IMR-90 (cell line): Measurements from ENCODE around the gene SULT1E1. TPM values are rescaled to one million over a fixed set of nuclear protein-coding genes. Genes with fewer than 3 reads are reported as not detected.

Experiments used
- ATAC-seq: fragments of 200-7000 bp; cut with Tn5 transposase; 2 replicates; pipeline ENCODE4 v1.9.1; 2020; ENCODE audit warnings: low read depth, mild to moderate bottlenecking, moderate library complexity
- BruUV-seq: library from RNA; stranded (reverse); fragments of 400-500 nt; replicated peaks from 2 replicates; lab custom pipeline; 2021; lab: Mats Ljungman, UMichigan
- CTCF ChIA-PET: fragments of 300-600 bp; formaldehyde crosslinking; extraction: SDS; loops from one replicate; lab custom pipeline; 2021; ENCODE audit warnings: antibody characterized with exemption; lab: Yijun Ruan, JAX
- POLR2A ChIA-PET: fragments of 300-600 bp; sonication (Branson Sonifier 250); formaldehyde crosslinking; loops from one replicate; lab custom pipeline; 2022; ENCODE audit warnings: antibody characterized with exemption; ENCODE audit not compliant: unreplicated experiment; lab: Charles Lee
- DNase-seq: peaks from one replicate; pipeline ENCODE4 v3.0.0; 2013
- H2AFZ ChIP-seq: replicated peaks from 2 replicates; pipeline ENCODE3; 2013; ENCODE audit warnings: low read length, mild to moderate bottlenecking; ENCODE audit not compliant: poor library complexity
- H2AK5ac ChIP-seq: 2 replicates; pipeline ENCODE4 v1.6.1; 2013; ENCODE audit warnings: low read depth, low read length, inconsistent platforms
- H2AK9ac ChIP-seq: replicated peaks from 2 replicates; pipeline ENCODE3; 2013; ENCODE audit warnings: mild to moderate bottlenecking, low read depth, low read length, moderate library complexity; ENCODE audit not compliant: poor library complexity
- H2BK120ac ChIP-seq: 2 replicates; pipeline ENCODE4 v1.6.1; 2013; ENCODE audit warnings: low read depth, low read length, inconsistent platforms
- H2BK15ac ChIP-seq: 3 replicates; pipeline ENCODE4 v1.6.1; 2013; ENCODE audit warnings: low read depth, low read length, inconsistent platforms
- H2BK20ac ChIP-seq: 2 replicates; pipeline ENCODE4 v1.6.1; 2013; ENCODE audit warnings: low read depth, mild to moderate bottlenecking, inconsistent platforms, low read length, moderate library complexity
- H2BK5ac ChIP-seq: 2 replicates; pipeline ENCODE4 v1.6.1; 2013; ENCODE audit warnings: mild to moderate bottlenecking, low read depth, low read length, inconsistent platforms; ENCODE audit not compliant: poor library complexity, severe bottlenecking
- H3K14ac ChIP-seq: replicated peaks from 2 replicates; pipeline ENCODE4 v1.6.1; 2013; ENCODE audit warnings: low read depth, low read length, inconsistent platforms
- H3K18ac ChIP-seq: 2 replicates; pipeline ENCODE4 v1.6.1; 2013; ENCODE audit warnings: low read depth, low read length, control low read depth
- H3K23ac ChIP-seq: 2 replicates; pipeline ENCODE4 v1.6.1; 2013; ENCODE audit warnings: low read depth, low read length, inconsistent platforms
- H3K27ac ChIP-seq: 2 replicates; pipeline ENCODE4 v1.5.1; 2013; ENCODE audit warnings: mild to moderate bottlenecking, control low read depth, low read length; ENCODE audit not compliant: insufficient read depth
- H3K27me3 ChIP-seq: 2 replicates; pipeline ENCODE4 v1.6.1; 2013; ENCODE audit warnings: low read length; ENCODE audit not compliant: control insufficient read depth, insufficient read depth
- H3K36me3 ChIP-seq: 2 replicates; pipeline ENCODE4 v1.6.1; 2013; ENCODE audit warnings: low read length, mixed read lengths; ENCODE audit not compliant: control insufficient read depth, insufficient read depth
- H3K4ac ChIP-seq: 2 replicates; pipeline ENCODE4 v1.6.1; 2013; ENCODE audit warnings: low read depth, low read length, inconsistent platforms
- H3K4me1 ChIP-seq: 2 replicates; pipeline ENCODE4 v1.6.1; 2013; ENCODE audit warnings: low read length, mixed read lengths; ENCODE audit not compliant: control insufficient read depth, insufficient read depth
- H3K4me2 ChIP-seq: 2 replicates; pipeline ENCODE4 v1.6.1; 2013; ENCODE audit warnings: low read depth, mild to moderate bottlenecking, control low read depth, low read length, moderate library complexity
- H3K4me3 ChIP-seq: 2 replicates; pipeline ENCODE4 v1.5.1; 2013; ENCODE audit warnings: low read depth, mild to moderate bottlenecking, control low read depth, low read length, moderate library complexity; ENCODE audit not compliant: insufficient read depth
- H3K56ac ChIP-seq: 2 replicates; pipeline ENCODE4 v1.6.1; 2013; ENCODE audit warnings: low read length, inconsistent platforms; ENCODE audit not compliant: insufficient read depth; ENCODE audit errors: extremely low read depth
- H3K79me1 ChIP-seq, 2 experiments: 2 replicates each; pipeline ENCODE4 v1.6.1; 2013; ENCODE audit warnings: low read length in 2 of 2, inconsistent platforms in 1 of 2, low read depth in 1 of 2
- H3K9ac ChIP-seq: 2 replicates; pipeline ENCODE4 v1.6.1; 2013; ENCODE audit warnings: low read depth, low read length, control low read depth
- H3K9me1 ChIP-seq: 2 replicates; pipeline ENCODE4 v1.6.1; 2013; ENCODE audit warnings: low read length, inconsistent platforms; ENCODE audit not compliant: insufficient read depth
- H3K9me3 ChIP-seq: 2 replicates; pipeline ENCODE4 v1.6.1; 2013; ENCODE audit warnings: low read length; ENCODE audit not compliant: control insufficient read depth, insufficient read depth
- H4K20me1 ChIP-seq: 2 replicates; pipeline ENCODE4 v1.6.1; 2013; ENCODE audit warnings: low read length, inconsistent platforms; ENCODE audit not compliant: insufficient read depth
- H4K5ac ChIP-seq: 2 replicates; pipeline ENCODE4 v1.6.1; 2013; ENCODE audit warnings: mild to moderate bottlenecking, low read depth, low read length, control low read depth
- H4K8ac ChIP-seq, 2 experiments: 2 replicates each; pipeline ENCODE4 v1.6.1; 2013; ENCODE audit warnings: low read depth in 2 of 2, low read length in 2 of 2, control low read depth in 1 of 2, inconsistent platforms in 1 of 2
- H4K91ac ChIP-seq: 2 replicates; pipeline ENCODE4 v1.6.1; 2013; ENCODE audit warnings: low read depth, low read length, inconsistent platforms; ENCODE audit not compliant: insufficient read depth
- CEBPB ChIP-seq: IDR thresholded peaks from 2 replicates; pipeline ENCODE4 v1.6.1; 2012; ENCODE audit warnings: low read depth, low read length, improper control_type of control experiment
- ELK1 ChIP-seq: fragments of 150-350 bp; IDR thresholded peaks from 2 replicates; pipeline ENCODE4 v1.6.1; 2016; ENCODE audit warnings: low read depth, mild to moderate bottlenecking, low read length, moderate library complexity, borderline replicate concordance
- FOS ChIP-seq: fragments of 150-350 bp; IDR thresholded peaks from 2 replicates; pipeline ENCODE4 v1.6.1; 2016; ENCODE audit warnings: low read depth, low read length
- MXI1 ChIP-seq: IDR thresholded peaks from 2 replicates; pipeline ENCODE4 v1.6.1; 2012; ENCODE audit warnings: low read depth, mild to moderate bottlenecking, low read length, moderate library complexity, borderline replicate concordance
- NFE2L2 ChIP-seq: fragments of 150-350 bp; IDR thresholded peaks from 2 replicates; pipeline ENCODE4 v1.6.1; 2016; ENCODE audit warnings: low read depth, mild to moderate bottlenecking, low read length
- POLR2A ChIP-seq: IDR thresholded peaks from 2 replicates; pipeline ENCODE4 v1.6.1; 2012; ENCODE audit warnings: mild to moderate bottlenecking, low read depth, low read length
- RAD21 ChIP-seq: IDR thresholded peaks from 2 replicates; pipeline ENCODE4 v1.6.1; 2012; ENCODE audit warnings: low read length, improper control_type of control experiment
- RCOR1 ChIP-seq: IDR thresholded peaks from 2 replicates; pipeline ENCODE4 v1.6.1; 2012; ENCODE audit warnings: mild to moderate bottlenecking, low read length, improper control_type of control experiment; ENCODE audit not compliant: insufficient replicate concordance
- RFX5 ChIP-seq: IDR thresholded peaks from 2 replicates; pipeline ENCODE4 v1.8.0; 2012; ENCODE audit warnings: low read depth, mild to moderate bottlenecking, low read length, moderate library complexity
- SMC3 ChIP-seq: fragments of 150-350 bp; IDR thresholded peaks from 2 replicates; pipeline ENCODE4 v1.6.1; 2016; ENCODE audit warnings: low read depth, mild to moderate bottlenecking, antibody characterized with exemption, low read length, moderate library complexity
- USF2 ChIP-seq: fragments of 150-350 bp; IDR thresholded peaks from 2 replicates; pipeline ENCODE4 v1.6.1; 2017; ENCODE audit warnings: mild to moderate bottlenecking, antibody characterized with exemption, low read length, low read depth
- WGBS, 2 experiments: methylation state at CpG; one replicate each; pipeline versions ENCODE4 v1.1.5 to v1.1.7; 2013; ENCODE audit warnings: missing lambda C conversion rate in 2 of 2; ENCODE audit not compliant: insufficient read length in 1 of 2; ENCODE audit errors: extremely low coverage in 2 of 2; 5-methylcytosine and 5-hydroxymethylcytosine counted together
- dilution Hi-C: fragments of 300-500 bp; cut with HindIII; formaldehyde crosslinking; loops from one replicate; pipeline ENCODE4 v1.14.3; 2018; ENCODE audit warnings: low sequenced_read_pairs; ENCODE audit not compliant: unreplicated experiment
- in situ Hi-C: fragments of 300-500 bp; cut with MboI; formaldehyde crosslinking; loops from 3 replicates; pipeline ENCODE4 v1.14.3; 2019; ENCODE audit warnings: low sequenced_read_pairs, inconsistent platforms, mixed read lengths
- intact Hi-C: fragments of 100-400 bp; cut with micrococcal nuclease; formaldehyde crosslinking; loops from 2 replicates; pipeline ENCODE4 v1.10.0; 2022
- polyA plus RNA-seq, 3 experiments: library from polyadenylated mRNA; depleted of rRNA; stranded (reverse); fragments of >200 nt; gene quantifications; 2 replicates each; pipeline ENCODE4 v1.2.3, GENCODE V29; 2012; ENCODE audit warnings: low replicate concordance in 1 of 3
- total RNA-seq: library from RNA; depleted of rRNA; stranded (reverse); fragments of >200 nt; gene quantifications from 2 replicates; pipeline ENCODE4 v1.2.3, GENCODE V29; 2012

Gene SULT1E1
- total and polyA plus RNA-seq, 2 of the 4 experiments (the other 2 are of a cell fraction): not detected

GRCh38 chr4:69822198-69822597 lies 37.7 kb downstream of the SULT1E1 start:
- H4K8ac ChIP-seq: no peak overlapping the region
- ChIA-PET CTCF (interaction anchor here (0.6 kb wide), 1 partner anchor 476 kb away, joined by 3 read pairs; no protein-coding TSS in a partner anchor), POLR2A (no interaction called here)
- H3K79me1 ChIP-seq: no peaks in the 10 kb centered on the region
- BruUV-seq: no TSS peak
- H3K4me3 ChIP-seq: no peak overlapping the region
- no peak overlapping the region for H3K56ac ChIP-seq
- H3K9me3 ChIP-seq: no peaks in the 10 kb centered on the region
- H2BK5ac ChIP-seq: no peak overlapping the region
- no peak overlapping the region for H3K27ac ChIP-seq
- DNase-seq: no peak
- TF ChIP-seq FOS (no peak), SMC3 (no peak), POLR2A (no peak), MXI1 (no peak), RCOR1 (no peak), RFX5 (no peak), ELK1 (no peak), CEBPB (no peak), NFE2L2 (no peak), USF2 (no peak), RAD21 (no peak)
- H2BK120ac ChIP-seq: no peak overlapping the region
- H3K4me2 ChIP-seq: no peak overlapping the region
- no peak overlapping the region for H4K5ac ChIP-seq
- H2AK5ac ChIP-seq: no peak overlapping the region
- no peaks in the 10 kb centered on the region for H3K36me3 ChIP-seq
- H3K27me3 ChIP-seq: no peaks in the 10 kb centered on the region
- in situ Hi-C loops: no loop called here
- H2BK15ac ChIP-seq: no peak overlapping the region
- no peak overlapping the region for H2AK9ac ChIP-seq
- no peaks in the 10 kb centered on the region for H3K4me1 ChIP-seq
- H3K9me1 ChIP-seq: no peaks in the 10 kb centered on the region
- no peak for ATAC-seq
- no peaks in the 10 kb centered on the region for H4K20me1 ChIP-seq
- dilution Hi-C loops: no loop called here
- WGBS, 2 experiments: no CpG with 5 or more reads among the region's 5 CpGs
- no peak overlapping the region for H3K9ac ChIP-seq
- H2BK20ac ChIP-seq: no peak overlapping the region
- H3K4ac ChIP-seq: no peak overlapping the region
- intact Hi-C loops: no loop called here
- H3K23ac ChIP-seq: no peak overlapping the region
- no peak overlapping the region for H4K91ac ChIP-seq
- H3K18ac ChIP-seq: no peak overlapping the region
- H3K14ac ChIP-seq: no peak overlapping the region
- H2AFZ ChIP-seq: no peak overlapping the region
